HG03520 (cell line): ENCODE measurements around the gene MIA.
"Not testable (repeated sequence)": the region's sequence is repeated elsewhere in the genome, so short reads cannot be mapped to it uniquely, and the experiment has no call there.

Source experiments
- ATAC-seq: cut with Tn5 transposase; IDR thresholded peaks from one replicate; pipeline ENCODE4 v1.9.1; 2021; ENCODE audit warnings: mild to moderate bottlenecking, moderate library complexity; ENCODE audit not compliant: unreplicated experiment

Gene MIA

GRCh38 chr19:40802300-40803169 lies 27.2 kb downstream of the MIA start:
- no peak for ATAC-seq

- ATAC-seq = no peak
Measured at GRCh38 chr19:40803170-40803856, 28.0 kb downstream of the MIA start.

GRCh38 chr19:40803857-40804782 lies 28.8 kb downstream of the MIA start:
- no peak for ATAC-seq

- ATAC-seq = no peak
Measured at GRCh38 chr19:40804783-40805242, 29.5 kb downstream of the MIA start.

GRCh38 chr19:40805258-40805868 lies 30.0 kb downstream of the MIA start:
- no peak for ATAC-seq

GRCh38 chr19:40806423-40807146 lies 31.3 kb downstream of the MIA start:
- ATAC-seq = no peak

GRCh38 chr19:40807147-40808020 lies 32.1 kb downstream of the MIA start:
- no peak for ATAC-seq

GRCh38 chr19:40808021-40808325 lies 32.7 kb downstream of the MIA start:
- no peak for ATAC-seq

GRCh38 chr19:40808497-40808896 lies 33.2 kb downstream of the MIA start:
- ATAC-seq = no peak

- no peak for ATAC-seq
Measured at GRCh38 chr19:40809358-40810086, 34.2 kb downstream of the MIA start.

GRCh38 chr19:40810160-40810559 lies 34.8 kb downstream of the MIA start:
- ATAC-seq = no peak

GRCh38 chr19:40810649-40811408 lies 35.5 kb downstream of the MIA start:
- not testable (repeated sequence) for ATAC-seq

- ATAC-seq = no peak
Measured at GRCh38 chr19:40811478-40812341, 36.4 kb downstream of the MIA start.

- ATAC-seq = not testable (repeated sequence)
Measured at GRCh38 chr19:40812571-40812970, 37.2 kb downstream of the MIA start.

GRCh38 chr19:40813182-40813581 lies 37.9 kb downstream of the MIA start:
- ATAC-seq = no peak

GRCh38 chr19:40815223-40815622 lies 39.9 kb downstream of the MIA start:
- ATAC-seq = no peak
